Stimulated activated CD4-positive, alpha-beta T cell treated with anti-CD3 and anti-CD28 coated beads, Interleukin-15, amount 100 ng/mL, for 1 hour (primary cell): ENCODE data around the gene AMBRA1.

ENCODE experiments used
- DNase-seq, 2 donors: peaks; one replicate each; pipeline ENCODE4 v3.0.0-alpha.2; 2020; ENCODE audit warnings: low read depth in 1 of 2, low spot score in 1 of 2

AMBRA1 gene

DNA sequence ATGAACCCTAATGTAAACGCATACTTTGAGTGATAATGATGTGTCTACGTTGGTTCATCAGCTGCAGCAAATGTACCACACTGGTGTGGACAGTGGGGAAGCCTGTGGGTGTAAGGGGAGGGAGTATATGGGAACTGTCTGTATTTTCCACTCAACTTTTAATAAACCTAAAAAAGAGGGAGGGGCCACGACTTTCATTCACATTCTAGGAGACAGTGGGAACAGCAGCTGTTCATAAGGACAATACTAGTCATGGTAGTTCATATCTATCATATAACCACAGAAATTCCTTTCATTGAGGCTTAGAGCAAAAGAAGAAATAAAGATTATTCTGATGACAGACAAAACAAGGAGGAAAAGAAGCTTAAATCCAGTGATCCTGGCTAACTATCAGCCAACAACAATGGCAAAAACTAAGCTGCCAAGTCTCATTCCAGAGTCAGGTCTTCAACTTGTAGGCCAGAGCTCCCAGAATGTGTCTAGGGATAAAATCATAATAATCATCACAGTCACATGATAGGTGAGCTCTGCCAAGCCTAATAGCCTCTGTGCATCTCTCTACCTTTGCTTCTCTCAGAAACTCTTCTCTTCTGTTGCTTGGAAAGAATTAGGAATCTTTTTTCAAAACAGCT is 142.9 kb downstream of the AMBRA1 start:
- no peak for DNase-seq

DNA sequence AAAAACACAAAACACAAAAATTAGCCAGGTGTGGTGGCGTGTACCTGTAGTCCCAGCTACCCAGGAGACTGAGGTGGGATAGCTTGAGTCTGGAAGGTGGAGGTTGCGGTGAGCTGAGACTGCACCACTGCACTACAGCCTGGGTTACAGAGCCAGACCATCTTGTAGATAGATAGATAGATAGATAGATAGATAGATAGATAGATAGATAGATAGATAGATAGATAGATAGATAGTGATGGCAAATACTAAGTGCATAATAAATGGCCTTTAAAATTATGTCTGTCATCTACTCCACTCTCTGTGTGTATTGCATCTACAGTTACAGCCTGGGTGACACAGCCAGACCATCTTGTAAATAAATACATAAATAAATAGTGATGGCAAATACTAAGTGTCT is 146.3 kb downstream of the AMBRA1 start:
- DNase-seq, result no peak

DNA sequence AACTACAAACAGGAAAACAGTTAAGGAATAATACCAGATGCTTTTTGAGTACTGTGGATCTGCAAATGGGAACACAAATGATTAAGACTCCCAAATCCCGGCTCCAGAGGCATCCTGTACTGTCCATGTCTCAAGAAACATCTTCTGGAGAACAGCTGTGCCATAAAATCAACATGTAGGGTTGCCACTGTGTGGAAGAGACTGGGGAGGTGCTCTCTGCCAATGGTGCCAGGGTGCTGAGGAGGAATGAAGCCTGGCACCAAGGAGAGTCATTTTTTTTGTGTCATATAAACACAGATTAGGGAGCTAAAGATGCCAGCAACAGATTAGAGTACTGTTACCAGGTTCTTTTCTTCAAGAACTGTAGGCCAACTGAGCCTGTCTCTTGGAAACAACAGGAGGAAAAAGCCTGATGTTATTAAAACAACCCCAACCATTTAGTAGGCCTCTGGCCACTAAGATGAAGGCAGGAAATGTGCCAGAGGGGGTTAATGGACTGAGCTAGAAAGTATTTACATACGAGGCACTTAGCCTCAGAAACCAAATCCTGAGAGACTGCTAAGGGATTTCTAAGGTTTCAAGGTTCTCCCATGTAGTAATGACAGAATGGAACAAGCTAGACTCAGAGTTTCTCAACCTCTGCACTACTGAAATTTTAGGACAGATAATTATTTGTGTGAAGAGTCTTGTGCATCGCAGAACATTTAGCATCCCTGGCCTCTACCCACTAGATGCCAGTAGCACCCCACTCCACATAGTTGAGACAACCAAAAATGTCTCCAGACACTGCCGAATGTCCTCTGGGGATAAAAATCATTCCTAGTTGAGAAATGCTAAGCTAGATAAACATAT is 147.7 kb downstream of the AMBRA1 start:
- no peak for DNase-seq

DNA sequence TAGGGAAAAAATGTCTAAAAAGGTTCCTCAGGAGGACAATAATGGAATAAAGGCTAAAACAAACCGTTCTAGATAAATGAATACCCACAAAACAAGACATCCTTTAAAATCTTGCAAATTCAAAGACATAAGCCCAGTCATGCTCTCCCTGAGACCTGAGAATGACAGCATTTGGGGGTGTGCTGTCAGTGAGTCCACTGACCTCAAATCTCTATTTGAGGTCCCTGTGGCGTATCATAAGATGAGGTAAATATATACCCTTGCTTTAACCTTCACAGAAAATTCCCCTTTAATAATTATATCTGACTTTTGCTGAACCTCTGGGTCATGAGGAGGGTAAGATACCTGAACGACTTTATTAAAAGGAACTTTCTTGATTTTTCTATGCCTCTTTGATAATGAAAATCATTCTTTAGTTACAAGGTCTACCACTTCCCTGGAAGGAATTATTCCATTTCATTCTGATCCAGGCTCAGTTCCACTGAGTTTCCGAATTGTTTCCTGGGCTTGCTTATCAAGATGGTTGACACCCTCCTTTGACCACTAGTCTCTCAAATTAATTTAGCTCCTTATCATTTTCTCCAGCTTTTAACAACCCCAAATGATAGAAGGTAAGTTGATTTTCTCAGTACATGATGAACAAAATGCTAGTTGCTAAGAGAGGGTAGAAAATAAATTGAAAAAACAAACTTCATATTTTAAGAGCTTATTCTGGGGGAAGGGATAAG is 148.5 kb downstream of the AMBRA1 start:
- DNase-seq, result no peak

DNA sequence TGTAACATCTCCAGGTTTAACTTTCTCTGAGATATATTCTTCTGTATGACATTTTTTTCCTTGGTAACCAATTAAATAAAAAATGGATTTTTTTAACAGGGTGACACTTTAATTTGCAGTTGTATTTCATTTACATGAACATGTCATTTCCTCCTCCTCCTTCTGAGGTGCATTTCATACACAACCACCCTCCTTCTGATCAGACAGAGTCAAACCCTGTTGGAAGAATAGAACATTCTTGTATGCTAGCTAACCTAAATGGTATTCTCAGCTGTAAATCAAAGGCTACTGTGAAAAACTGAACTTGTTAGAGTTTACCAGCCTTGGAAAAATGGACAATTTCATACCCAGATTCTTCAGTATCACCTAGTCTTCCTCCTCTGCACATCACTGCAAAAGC is 149.5 kb downstream of the AMBRA1 start:
- no peak for DNase-seq

DNA sequence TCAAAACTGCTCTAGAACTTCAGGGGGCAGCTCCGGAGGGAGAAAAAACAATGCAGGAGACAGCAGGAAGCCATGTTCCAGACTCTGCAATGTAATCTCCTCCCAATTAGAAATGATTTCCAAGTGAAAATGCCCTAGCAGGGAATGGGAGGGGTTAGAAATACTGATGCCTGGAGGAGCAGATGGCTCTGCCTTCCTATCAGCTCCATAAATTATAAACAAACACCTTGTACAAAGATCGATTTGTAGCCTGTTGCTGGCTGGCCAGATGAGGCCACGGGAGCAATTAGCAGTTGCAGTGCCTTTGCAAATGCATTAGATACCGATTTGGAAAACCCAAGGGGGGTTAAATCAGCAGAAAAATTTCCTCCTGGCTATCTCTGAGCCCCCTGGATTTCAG is 155.6 kb downstream of the AMBRA1 start:
- no peak for DNase-seq

DNA sequence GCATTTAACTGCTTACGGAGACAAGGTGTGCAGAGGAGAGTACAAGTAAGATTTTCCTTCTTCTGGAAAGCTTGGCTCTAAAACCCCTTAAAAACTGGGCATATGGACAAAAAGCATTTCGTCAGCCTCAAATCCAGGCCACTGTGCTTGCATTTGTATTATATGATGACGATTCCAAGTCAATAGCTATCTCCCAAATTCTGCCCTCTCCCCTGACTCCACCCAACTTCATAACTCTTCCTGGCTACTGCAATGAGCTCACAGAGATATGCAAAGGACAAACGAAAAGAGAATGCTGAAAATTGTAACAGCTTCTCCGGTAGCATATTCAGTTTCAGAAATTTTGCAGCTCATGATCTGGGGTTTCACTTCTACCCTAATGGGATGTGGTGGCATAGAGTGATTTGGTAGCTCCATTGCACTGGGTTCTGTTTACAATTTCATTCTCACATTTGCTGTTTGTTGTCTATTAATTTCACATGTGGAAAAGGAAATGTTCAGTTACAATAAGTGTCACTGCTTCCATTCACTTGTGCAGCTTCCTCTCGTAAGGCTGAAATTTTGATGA is 156.6 kb downstream of the AMBRA1 start:
- DNase-seq, result no peak

DNA sequence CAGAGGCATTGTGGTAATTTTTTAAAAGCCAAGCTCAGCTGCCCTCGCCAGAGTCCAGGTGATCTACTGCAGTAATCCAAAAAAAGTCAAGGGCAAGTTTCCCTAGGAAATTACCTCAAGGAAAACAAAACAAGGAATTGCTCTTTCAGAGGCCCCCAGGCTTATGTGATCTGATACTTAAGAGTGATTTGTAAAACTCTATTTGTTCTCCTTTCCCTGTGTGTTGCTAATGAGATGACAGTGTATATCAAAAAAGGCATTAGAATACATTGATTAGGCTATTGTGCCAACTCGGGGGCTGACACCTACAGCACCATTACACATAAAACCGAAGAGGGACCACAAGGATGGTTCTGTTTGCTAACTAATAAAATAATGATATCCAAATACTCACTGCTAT is 157.7 kb downstream of the AMBRA1 start:
- no peak for DNase-seq

DNA sequence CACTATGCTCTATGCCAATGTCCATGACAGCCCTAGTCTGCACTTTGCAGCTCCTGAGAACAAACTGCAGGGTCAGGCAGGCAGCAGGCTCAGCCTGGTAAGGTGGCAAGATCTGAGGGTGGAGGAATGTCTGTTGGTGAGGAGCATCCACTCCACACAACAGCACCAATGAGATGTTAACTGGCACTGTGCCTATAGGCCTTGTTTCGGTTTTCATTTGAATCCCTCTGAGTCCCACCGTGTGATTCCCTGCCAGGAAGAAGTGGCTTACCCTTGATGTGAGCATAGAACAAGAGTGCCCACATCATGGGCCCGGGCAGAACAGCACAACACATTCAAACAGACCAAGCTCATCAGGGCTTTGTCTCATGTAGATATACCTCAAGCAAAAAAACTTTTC is 158.1 kb downstream of the AMBRA1 start:
- no peak for DNase-seq

DNA sequence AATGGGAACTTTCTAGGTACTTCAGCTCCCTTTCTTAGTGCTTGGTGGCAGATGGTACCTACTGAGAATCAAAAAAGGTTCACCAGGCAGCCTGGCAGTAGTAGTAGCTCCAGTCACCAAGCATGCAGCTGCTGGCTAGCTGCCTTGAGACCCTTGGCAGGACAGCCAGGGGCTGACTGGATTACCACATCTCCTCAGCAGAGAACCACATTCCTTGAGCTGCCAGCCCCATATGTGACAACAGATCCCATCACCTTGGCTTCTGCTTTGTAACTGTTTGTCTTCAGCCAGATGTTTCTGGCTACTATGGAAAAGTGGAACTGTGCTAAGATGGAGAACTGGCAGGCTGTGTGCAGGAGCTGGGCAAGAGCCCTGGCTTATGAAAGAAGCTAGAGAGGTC is 162.6 kb downstream of the AMBRA1 start:
- no peak for DNase-seq

DNA sequence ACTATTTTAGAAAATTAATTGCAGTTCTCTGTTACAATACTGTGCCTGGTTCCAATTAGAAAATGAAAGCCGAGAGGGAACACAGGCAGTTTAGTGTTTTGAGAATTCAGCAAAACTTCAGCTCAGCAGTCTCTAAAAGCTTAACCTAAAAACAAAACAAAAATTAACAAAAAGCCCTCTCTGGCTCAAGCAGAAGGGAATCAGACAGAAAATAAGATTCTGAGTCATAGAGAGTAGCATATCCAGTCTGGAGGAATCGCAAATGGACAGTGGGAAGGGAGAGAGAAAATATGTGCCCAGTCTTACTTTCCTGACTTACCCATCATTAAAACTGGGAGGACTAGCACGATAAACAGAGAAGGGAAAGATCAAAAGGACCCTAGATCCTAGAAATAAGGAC is 164.1 kb downstream of the AMBRA1 start:
- no peak for DNase-seq

DNA sequence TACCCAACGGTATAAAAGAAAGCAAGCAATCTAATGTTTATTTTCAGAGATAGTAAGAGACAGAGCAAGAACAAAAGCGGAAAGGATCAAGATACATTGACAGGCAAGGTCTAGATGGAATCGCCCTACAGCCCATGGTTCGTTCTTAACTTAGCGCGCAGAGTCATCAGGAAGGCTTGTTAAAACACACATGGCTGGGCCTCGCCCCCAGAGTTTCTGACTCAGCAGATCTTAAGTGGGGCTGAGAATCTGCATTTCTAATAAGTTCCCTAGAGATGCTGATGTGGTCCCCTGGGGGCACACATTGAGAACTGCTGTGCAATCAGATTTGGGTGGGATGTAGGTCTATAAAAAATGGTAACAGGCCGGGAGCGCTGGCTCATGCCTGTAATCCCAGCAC is 166.5 kb downstream of the AMBRA1 start:
- no peak for DNase-seq

DNA sequence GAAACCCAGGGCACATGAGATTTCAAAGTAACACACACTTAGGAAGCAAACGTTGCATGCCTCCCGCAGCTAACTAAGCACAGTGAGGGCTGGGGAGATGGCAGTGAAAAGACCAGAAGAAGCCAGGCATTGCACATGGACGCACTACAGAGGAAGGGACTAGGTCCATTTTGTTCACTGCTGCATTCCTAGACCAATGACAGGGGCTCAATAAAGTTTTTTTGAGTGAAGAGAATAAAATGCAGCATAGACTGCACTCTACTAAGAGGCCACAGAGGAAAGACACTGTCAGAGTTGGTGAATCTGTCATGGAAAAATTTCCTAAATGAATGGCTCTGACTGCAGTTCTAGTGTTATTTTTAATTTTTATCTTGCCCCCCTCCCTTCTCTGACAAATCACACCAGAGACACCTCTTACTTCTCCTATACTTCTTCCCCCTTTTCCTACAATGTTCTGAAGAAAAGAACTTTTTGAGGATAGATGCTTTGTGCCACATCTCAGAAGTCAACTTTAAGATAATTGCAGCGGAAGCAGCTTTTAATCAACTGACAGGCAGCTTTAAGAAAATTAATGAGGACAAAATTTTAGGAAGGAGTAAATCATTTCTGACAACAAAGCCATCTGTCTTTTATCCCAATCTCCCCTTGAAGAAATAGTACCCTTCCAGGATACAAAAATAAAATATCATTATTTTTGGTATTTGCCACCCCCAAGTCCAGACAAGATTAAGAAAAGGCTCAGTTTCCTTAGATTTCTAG is 167.4 kb downstream of the AMBRA1 start:
- no peak for DNase-seq

DNA sequence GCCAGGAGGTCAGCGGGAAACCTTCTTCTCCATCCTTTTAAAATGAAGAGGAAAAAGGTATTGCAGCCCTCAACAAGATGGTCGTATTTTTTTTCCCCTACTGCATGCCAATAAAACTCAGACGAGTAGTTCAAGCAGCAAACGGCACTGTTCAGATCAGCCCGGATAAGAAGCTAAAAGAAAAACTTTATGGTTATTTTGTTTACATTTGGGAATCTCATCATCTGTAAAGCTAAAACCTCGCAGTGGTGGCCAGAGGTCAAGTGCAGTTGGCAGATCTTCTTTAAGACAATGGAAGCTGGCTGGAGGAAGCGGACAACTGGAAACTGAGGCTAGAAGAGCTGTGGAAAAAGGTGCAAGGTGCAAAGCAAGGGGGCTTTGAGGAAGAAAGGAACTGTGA is 171.2 kb downstream of the AMBRA1 start:
- DNase-seq, result no peak

DNA sequence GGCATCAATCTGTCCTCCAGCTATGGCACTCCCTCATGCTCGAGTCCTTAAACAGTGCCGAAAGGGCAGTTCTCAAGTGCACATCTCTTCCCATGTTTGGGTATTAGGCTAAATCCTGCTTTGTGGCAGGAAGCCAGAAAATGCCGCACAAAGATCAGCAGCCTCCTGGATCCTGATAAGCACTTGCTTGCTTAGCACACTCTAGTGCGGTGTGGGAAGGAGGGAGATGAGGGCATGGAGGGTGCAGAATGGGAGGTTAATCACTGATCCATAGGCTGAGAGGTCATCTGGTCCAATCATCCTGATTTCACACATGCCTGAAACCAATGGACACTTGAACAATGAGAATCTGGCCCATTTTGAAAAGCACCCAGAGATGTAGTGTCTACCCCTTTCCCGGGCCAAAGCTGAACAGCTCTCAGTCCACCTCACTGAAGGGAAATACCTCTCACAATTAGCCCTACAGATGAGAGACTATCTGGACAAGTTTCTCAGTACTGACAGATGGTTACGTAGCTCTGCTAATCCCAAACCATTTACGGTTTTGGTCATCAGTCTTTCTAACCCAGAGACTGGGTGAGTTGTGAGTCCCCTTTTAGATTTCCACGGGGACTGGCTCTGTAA is 172.5 kb downstream of the AMBRA1 start:
- DNase-seq, result no peak

DNA sequence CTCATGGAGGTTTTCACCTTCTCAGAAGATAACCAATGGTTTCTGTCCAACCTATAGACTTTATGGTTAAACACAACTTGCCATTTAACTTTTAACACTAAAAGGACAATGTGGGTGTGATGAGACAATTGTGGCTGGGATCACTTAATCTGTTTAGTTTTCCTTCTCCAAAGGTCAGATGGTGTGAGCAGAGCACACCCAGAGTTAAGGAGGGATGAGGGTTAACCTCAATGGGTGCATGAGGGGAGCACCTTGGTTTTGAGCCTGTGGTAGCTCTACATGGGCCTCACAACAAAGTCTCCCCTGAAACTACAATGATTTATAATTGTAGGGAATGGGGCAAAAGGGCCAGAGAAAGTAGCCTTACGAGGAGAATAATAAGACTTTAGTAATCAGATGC is 173.3 kb downstream of the AMBRA1 start:
- no peak for DNase-seq

DNA sequence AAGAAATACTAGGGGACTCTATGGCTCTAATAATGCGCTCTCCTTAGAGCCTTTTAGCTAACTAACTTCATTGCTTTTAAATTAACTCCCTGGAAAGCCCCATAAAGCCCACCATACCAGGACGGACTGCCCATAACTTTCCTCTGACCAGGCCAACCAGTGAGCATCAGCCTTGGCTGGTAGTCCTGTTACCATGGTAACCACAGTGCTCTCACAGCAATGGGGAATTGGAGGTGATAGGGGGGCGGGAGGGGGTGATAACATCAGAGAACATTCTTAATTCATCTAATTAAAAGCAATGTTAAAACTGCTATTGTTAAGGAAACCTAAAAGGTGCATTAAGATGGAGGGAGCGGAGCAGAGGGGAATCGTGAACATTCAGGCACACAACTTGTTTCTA is 175.1 kb downstream of the AMBRA1 start:
- DNase-seq, result no peak

DNA sequence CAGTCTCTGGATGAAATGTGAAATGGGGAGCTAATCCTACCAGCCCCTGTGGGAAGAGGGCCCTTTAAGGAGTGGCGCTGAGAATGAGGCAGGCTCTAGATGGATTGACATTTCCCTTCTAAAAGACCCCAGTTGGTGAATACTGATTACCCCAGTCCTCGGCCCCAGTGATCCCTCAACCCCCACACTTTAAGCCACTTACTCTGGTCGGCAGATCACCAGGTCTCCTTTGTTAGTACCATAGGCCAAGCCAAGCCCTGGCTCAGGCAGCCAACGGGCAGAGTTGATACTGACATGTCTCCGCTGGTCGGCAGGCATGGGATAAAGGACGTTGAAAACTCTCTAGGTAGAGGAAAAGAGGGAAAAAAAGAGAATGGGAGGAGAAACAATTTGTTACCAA is 176.1 kb downstream of the AMBRA1 start:
- no peak for DNase-seq

DNA sequence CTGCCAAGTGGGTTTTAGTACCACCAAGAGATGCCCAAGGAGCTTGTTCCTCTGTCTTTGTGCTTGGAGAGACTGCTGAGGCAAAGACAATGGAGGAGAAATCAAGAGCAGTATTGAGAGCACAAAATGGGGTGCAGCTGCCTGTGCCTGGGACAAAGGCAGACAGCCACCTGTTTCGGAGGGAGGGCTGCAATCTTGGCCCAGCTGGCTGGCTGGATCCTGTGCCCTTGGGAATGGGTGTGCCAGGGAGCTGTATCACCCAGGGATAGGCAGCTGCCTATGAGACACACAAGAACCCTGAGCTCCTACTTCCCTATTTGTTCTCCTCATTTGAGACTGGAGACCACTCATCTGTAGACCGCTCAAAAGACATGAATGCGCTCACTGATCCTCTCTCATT is 178.9 kb downstream of the AMBRA1 start:
- DNase-seq, result no peak

DNA sequence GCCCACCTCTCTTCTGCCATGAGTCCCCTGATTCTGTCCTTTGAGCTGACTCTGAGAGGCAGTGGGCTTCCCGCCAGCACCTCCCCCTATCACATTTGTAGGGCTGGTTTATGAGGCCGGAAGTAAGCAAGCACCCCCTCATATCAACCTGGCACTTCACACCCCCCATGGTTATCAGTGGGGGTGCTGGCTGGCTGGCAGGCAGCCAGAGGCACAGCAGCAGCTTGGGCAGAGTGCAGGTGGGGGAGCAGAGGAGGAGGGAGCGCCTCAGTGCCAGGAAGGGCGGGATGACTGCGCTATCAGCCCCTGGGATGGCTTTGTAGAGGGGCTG is 179.4 kb downstream of the AMBRA1 start:
- DNase-seq, result no peak
